Spleen (tissue), 13 donors: Measurements from ENCODE around the gene TMEM175. TPM values are rescaled to one million over a fixed set of nuclear protein-coding genes. Genes with fewer than 3 reads are reported as not detected.

ENCODE experiments used
- DNase-seq: peaks from one replicate; pipeline ENCODE4 v3.0.0-alpha.2; 2020
- H3K27ac ChIP-seq, 8 donors: fragments of 200-600 bp; sonication (generic) in 7 of 8; 1 replicate in 4 of 8; 2 replicates in 4 of 8; pipeline versions ENCODE4 v1.5.0 to v1.8.0; 2016 to 2021; ENCODE audit warnings: inconsistent platforms in 4 of 8, mild to moderate bottlenecking in 4 of 8, moderate library complexity in 1 of 8
- H3K27me3 ChIP-seq, 7 donors: fragments of 200-600 bp; sonication (generic) in 6 of 7; replicated peaks in 1 of 7; 1 replicate in 4 of 7; 2 replicates in 3 of 7; pipeline versions ENCODE4 v1.5.0 to v1.8.0; 2016 to 2021; ENCODE audit warnings: inconsistent platforms in 3 of 7, mild to moderate bottlenecking in 1 of 7
- H3K36me3 ChIP-seq, 6 donors: fragments of 200-600 bp; sonication (generic) in 5 of 6; 1 replicate in 4 of 6; 2 replicates in 2 of 6; pipeline versions ENCODE4 v1.5.0 to v1.8.0; 2016 to 2021; ENCODE audit warnings: inconsistent platforms in 2 of 6
- H3K4me1 ChIP-seq, 6 donors: fragments of 200-600 bp; sonication (generic) in 5 of 6; 1 replicate in 3 of 6; 2 replicates in 3 of 6; pipeline versions ENCODE4 v1.5.0 to v1.8.0; 2016 to 2021; ENCODE audit warnings: inconsistent platforms in 3 of 6
- H3K4me3 ChIP-seq, 8 donors: fragments of 200-600 bp; sonication (generic) in 7 of 8; 1 replicate in 4 of 8; 2 replicates in 4 of 8; pipeline versions ENCODE4 v1.5.0 to v1.8.0; 2016 to 2021; ENCODE audit warnings: inconsistent platforms in 4 of 8, mild to moderate bottlenecking in 4 of 8, moderate library complexity in 2 of 8
- H3K9me3 ChIP-seq, 8 donors: fragments of 200-600 bp; sonication (generic) in 7 of 8; 1 replicate in 4 of 8; 2 replicates in 4 of 8; pipeline versions ENCODE4 v1.5.0 to v1.8.0; 2016 to 2021; ENCODE audit warnings: inconsistent platforms in 4 of 8
- CTCF ChIP-seq, 11 experiments: fragments of 200-600 bp in 7 of 11; fragments of 450-650 bp in 4 of 11; sonication (generic) in 4 of 11; IDR thresholded peaks in 8 of 11; conservative IDR thresholded peaks in 3 of 11; 1 replicate in 7 of 11; 2 replicates in 4 of 11; pipeline versions ENCODE4 v1.4.0 to v1.8.0; 2016 to 2021; ENCODE audit warnings: antibody characterized with exemption in 11 of 11, inconsistent platforms in 4 of 11, mild to moderate bottlenecking in 1 of 11
- POLR2A ChIP-seq, 3 donors: fragments of 450-650 bp; IDR thresholded peaks; one replicate each; pipeline ENCODE4 v1.5.1; 2017; ENCODE audit warnings: antibody characterized with exemption in 3 of 3, mild to moderate bottlenecking in 1 of 3
- POLR2AphosphoS5 ChIP-seq, 3 donors: sonication (generic); formaldehyde crosslinking; IDR thresholded peaks; one replicate each; pipeline ENCODE4 v1.5.1; 2017; ENCODE audit warnings: antibody characterized with exemption in 3 of 3
- WGBS, 5 donors: extraction: QIAGEN DNeasy Blood & Tissue Kit in 3 of 5; methylation state at CpG; one replicate each; pipeline versions ENCODE4 v1.1.5 to v1.1.7; 2013 to 2018; 5-methylcytosine and 5-hydroxymethylcytosine counted together
- intact Hi-C: fragments of 100-400 bp; cut with DNase I; formaldehyde crosslinking; loops from one replicate; pipeline ENCODE4 v1.15.0; 2023; ENCODE audit warnings: low total_unique reads
- long read RNA-seq, 2 donors: transcript quantifications; one replicate each; lab custom pipeline, GENCODE V29; 2026
- polyA plus RNA-seq, 3 donors: library from polyadenylated mRNA; stranded (reverse); fragments of 200-250 nt; gene quantifications; one replicate each; pipeline ENCODE4 v1.2.1, GENCODE V29; 2013
- total RNA-seq, 7 donors: library from RNA; depleted of rRNA in 3 of 7; stranded (reverse); fragments of >200 nt in 3 of 7; fragmentation: NEBNext Ultra II Directional in 4 of 7; extraction: Animal tissue kit (Norgen Biotek cat#: 25700) in 4 of 7; gene quantifications; one replicate each; pipeline versions ENCODE4 v1.1.0 to v1.2.1, GENCODE V29; 2016 to 2021
- donor health status: healthy with polysubstance abuse.
- donor health status: DM: no; HTN: no; CAD: no; lungs with moderate emphysema.
- donor health status: DM: no; HTN: no; CAD: no.
- donor health status: Bipolar disorder and iron deficiency.
- donor health status: healthy.
- donor health status: DM: no; HTN: no; CAD: no.
- donor health status: DM: yes; HTN: yes; CAD: no.

TMEM175 gene
- total RNA-seq (10 to 100 TPM; 38.2 to 76.8 (median 56.6) TPM), polyA plus RNA-seq (10 to 100 TPM; 59.4 to 83.9 (median 78.6) TPM)
- long read RNA-seq, donor 1, partial matches to known transcripts: 0 of 4 reads
- long read RNA-seq, donor 1, other reads (novel, unspliced or antisense): 0 of 4 reads
- long read RNA-seq, donor 2, partial matches to known transcripts: 0 of 3 reads
- long read RNA-seq, donor 2, other reads (novel, unspliced or antisense): 0 of 3 reads

DNA sequence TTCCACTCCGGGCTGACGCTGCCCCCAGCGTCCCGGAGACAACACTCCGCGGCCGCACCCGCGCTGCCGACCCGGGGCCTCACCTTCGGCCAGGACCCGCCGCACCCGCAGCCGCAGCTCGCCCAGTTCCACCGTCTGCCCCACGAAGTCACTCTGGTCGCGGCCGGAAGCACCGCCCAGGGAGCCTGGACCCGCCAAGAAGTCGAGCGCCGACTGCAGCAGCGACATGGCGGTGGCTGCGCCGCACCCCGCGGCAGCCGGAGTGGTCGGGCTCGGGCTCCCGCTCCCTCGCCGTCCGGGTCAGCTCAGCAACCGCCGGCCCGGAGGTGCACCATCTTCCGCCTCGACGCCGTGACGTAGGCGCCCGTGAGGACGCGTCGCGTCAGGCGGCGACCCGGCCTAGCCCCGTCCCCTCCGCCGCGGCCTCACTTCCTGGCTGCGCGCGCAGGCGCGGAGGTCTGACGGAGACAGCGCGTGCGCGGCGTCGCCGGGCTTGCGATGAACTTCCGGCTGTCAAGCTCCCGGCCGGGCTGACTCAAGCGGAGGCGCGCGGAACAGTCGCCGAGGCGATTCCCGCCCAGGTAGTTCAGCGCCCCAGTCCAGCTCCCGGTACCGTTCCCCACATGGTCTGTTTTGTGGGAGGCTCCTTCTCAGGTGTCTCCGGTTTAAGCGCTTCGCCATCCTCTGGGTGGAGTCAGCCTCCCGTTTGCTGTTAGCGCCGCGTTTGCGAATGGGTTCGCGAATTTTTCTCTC, at the start of gene TMEM175, which contains the start of gene GAK:
Gene TMEM175, plus strand, starts transcription at position 501 of the 753 bp plus-strand sequence. CDS start 15,280 bp downstream, outside the sequence.
Gene GAK, minus strand, starts transcription at position 357 of the 753 bp plus-strand sequence. Its CDS starts 129 bp downstream, at position 228.
- intact Hi-C loops: loop anchor here (5.0 kb wide), 1 partner anchor 40 kb away; the partner anchor contains the start of gene DGKQ
- no peaks in the 10 kb centered on the region for H3K9me3 ChIP-seq
- WGBS, 5 donors: 0 to 1% (median 0%) methylated on average over 26 to 99 of the region's 99 CpGs
- H3K36me3 ChIP-seq: peaks cover 0 to 14% (median 0%) of the 10 kb centered on the region in 6 donors
- H3K4me3 ChIP-seq: peak within 1 kb of the TSS; percentile 75 to 99 (median 92)
- no peaks in the 10 kb centered on the region for H3K27me3 ChIP-seq
- peak; percentile 99 for DNase-seq
- peak; percentile 96 to 98 (median 96) for TF ChIP-seq POLR2AphosphoS5 (IDR thresholded peaks at IDR 0.05)
- TF ChIP-seq POLR2A (IDR thresholded peaks at IDR 0.05): peak in 2 of 3 donors; percentile 62 to 67
- peak in 6 of 11 experiments; percentile 24 to 56 (median 41) for TF ChIP-seq CTCF (IDR thresholded peaks at IDR 0.05 in 8 of 11, conservative IDR thresholded peaks at IDR 0.05 in 3 of 11)
- H3K4me1 ChIP-seq: peaks cover 40 to 89% (median 81%) of the 10 kb centered on the region in 6 donors
- peak within 1 kb of the TSS; percentile 84 to 98 (median 94) for H3K27ac ChIP-seq

DNA sequence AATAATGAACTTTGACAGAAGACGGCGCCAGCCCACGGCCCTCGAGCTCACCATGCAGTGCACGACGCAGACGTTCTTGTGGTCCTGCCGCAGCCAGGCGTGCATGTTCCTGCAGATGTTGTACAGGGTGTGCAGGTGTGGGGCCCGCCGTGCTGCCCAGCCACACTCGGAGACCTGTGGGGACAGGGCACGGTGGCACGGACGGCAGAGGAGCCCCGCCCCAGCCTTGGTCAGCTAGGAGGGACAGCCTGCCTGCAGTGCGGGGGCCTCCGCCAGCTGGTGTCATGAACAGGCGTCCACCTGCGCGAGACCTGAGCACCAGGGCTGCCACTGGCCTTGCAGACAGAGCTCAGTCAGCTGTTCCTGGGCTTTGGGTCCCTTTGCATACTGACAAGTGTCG, 49.6 kb upstream of the TMEM175 start:
- no peak for TF ChIP-seq CTCF (IDR thresholded peaks at IDR 0.05 in 8 of 11, conservative IDR thresholded peaks at IDR 0.05 in 3 of 11)
- peak; percentile 24 to 66 (median 28) for TF ChIP-seq POLR2AphosphoS5 (IDR thresholded peaks at IDR 0.05)
- no peak overlapping the region for H3K27ac ChIP-seq
- peaks cover 0 to 17% (median 0%) of the 10 kb centered on the region in 6 donors for H3K4me1 ChIP-seq
- DNase-seq: no peak
- H3K4me3 ChIP-seq: no peak overlapping the region
- H3K27me3 ChIP-seq: no peaks in the 10 kb centered on the region
- WGBS, 5 donors: 90 to 97% (median 96%) methylated on average over 20 to 22 of the region's 22 CpGs
- H3K36me3 ChIP-seq: peaks cover 4 to 100% (median 80%) of the 10 kb centered on the region in 6 donors
- no peaks in the 10 kb centered on the region for H3K9me3 ChIP-seq
- intact Hi-C loops: no loop called here

- Histone ChIP-seq H3K4me1 (peaks cover 0 to 20% (median 5%) of the 10 kb centered on the region in 6 donors), H3K27ac (no peak overlapping the region), H3K27me3 (no peaks in the 10 kb centered on the region), H3K36me3 (peaks cover 6 to 100% (median 83%) of the 10 kb centered on the region in 6 donors), H3K4me3 (no peak overlapping the region), H3K9me3 (no peaks in the 10 kb centered on the region)
- TF ChIP-seq POLR2AphosphoS5 (IDR thresholded peaks at IDR 0.05) (peak in 1 of 3 donors; percentile 37), CTCF (IDR thresholded peaks at IDR 0.05 in 8 of 11, conservative IDR thresholded peaks at IDR 0.05 in 3 of 11) (no peak)
- WGBS, 5 donors: 91 to 96% (median 95%) methylated on average over 16 to 26 of the region's 26 CpGs
- no peak for DNase-seq
- intact Hi-C loops: no loop called here
These were observed 48.7 kb upstream of the TMEM175 start for GRCh38 chr4:883377-884095.
